ENCODE measurements around the gene MTERF1. TPM values are rescaled to one million over a fixed set of nuclear protein-coding genes. Genes with fewer than 3 reads are reported as not detected.

MTERF1 gene, protein sequence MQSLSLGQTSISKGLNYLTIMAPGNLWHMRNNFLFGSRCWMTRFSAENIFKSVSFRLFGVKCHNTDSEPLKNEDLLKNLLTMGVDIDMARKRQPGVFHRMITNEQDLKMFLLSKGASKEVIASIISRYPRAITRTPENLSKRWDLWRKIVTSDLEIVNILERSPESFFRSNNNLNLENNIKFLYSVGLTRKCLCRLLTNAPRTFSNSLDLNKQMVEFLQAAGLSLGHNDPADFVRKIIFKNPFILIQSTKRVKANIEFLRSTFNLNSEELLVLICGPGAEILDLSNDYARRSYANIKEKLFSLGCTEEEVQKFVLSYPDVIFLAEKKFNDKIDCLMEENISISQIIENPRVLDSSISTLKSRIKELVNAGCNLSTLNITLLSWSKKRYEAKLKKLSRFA
- 6.8 and 10.4 TPM in 2 replicates for total RNA-seq

DNA sequence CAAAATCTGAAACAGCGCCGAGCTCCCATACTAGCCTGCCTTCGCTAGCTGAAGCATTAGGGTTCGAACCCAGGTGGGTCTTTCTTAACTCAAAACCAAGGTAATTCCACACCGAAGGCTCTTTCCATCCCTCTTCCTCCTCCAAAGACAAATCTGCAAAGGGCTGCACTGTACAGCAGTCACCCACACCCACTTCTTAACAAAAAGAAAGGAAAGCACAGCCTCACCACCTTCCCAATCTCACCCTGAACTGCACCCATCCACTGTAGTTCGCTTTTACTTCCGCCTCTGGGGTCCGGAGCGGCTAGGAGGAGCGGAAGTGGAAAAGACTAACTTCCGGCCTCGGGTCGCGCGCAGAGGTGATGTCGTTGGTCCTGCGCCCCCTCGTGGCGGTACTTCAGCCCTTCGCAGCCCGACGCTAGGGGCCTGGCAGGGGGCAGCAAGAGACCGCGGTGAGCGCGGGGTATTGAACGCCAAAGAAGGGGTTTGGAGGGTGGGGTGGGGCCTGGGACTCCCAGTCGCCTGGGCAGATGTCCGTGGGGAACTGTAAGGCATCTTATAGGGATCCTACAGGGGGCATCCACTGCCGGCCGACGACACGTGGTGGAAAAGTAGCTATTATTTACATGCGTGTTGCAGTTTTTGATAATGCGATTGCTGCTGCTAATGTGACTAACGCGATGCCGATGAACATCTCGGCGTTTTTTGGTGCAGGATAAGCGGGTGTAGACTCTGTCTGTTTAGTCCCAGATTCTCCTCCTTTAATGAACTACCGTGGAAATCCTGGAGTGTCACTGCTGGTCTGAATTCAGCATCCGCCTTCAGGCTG is at the start of gene MTERF1:
Gene MTERF1 (minus strand): TSS at position 290 of the 829 bp plus-strand sequence. CDS start 619 bp downstream, outside the sequence.

Other genes with a start within 250 kb of the MTERF1 start
- 31.5 and 43.3 TPM in 2 replicates for gene AKAP9, start 60.2 kb upstream of the MTERF1 start, total RNA-seq